Inflammatory macrophage (primary cell): ENCODE measurements around the gene SCYL3.
"Not testable (repeated sequence)": the region's sequence is repeated elsewhere in the genome, so short reads cannot be mapped to it uniquely, and the experiment has no call there.

Source experiments
- DNase-seq, 2 donors: peaks; one replicate each; pipeline ENCODE4 v3.0.0-alpha.2; 2020 to 2022

Gene SCYL3

DNA sequence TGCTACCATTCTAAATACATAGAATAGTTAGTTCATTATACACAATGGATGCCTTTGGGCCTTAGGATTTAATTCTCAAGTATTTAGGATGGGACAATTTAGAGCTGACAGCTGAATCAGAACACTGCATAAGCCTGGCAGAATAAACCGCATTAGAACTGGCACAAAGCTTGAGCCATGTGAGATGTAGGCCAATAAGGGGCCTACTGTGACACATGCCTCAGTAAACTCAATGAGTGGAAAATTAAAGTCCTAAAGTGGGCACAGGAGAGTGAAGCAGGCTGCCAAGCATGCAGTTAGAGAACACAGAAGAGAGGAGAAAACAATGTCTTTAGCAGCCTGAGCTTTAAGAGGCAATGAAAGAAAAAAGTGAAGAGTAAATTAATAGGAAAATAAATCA lies 24.3 kb downstream of the SCYL3 start:
- no peak for DNase-seq

DNA sequence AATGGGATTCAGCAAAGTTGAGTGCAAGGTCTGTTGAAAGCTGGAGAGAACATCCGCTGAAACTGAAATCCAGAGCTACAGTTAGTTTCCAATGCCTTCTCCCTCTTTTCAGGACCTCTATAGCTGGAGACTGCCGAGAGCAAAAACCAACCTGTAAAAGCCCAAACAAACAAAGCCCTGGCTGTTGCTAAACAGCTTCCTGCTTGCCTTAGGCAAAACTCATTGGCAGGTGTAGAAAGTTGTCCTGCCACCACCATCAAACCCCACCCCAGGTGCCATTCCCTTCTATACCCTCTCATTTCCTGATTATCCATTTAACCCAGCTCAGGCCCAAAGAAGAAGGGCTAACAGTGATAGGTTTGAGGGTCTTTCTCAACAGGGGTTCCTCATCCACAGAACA lies 24.7 kb downstream of the SCYL3 start:
- no peak for DNase-seq

DNA sequence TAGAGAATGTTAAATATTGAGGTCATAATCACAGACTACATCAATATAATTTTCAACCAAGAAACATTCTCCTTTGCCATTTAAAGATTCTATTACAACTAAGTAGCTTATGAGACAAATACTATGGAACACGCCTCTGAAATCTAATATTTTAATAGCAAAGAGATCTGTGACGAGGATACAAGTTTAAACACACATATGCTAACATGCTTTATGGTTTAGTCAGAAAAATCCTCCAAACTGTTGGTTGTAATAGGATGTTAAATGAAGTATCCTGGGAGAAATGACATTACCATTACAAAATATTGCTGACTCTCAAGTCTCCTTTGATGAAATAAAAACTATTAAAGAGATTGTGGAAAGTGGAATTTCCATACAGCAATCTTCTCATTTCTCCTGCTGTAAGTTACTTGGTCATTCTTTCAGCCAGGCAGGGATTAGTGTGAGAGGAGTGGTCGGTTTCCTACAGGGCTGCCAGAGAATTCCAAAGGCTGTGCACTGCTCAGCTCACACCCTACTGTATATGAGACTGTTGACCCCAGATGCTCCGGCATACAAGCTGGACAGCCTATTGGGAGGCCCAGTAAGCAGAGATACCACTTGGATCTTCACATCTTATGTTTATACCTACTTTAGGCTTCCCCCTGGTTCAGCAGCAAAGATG lies 26.6 kb downstream of the SCYL3 start:
- DNase-seq, result no peak

DNA sequence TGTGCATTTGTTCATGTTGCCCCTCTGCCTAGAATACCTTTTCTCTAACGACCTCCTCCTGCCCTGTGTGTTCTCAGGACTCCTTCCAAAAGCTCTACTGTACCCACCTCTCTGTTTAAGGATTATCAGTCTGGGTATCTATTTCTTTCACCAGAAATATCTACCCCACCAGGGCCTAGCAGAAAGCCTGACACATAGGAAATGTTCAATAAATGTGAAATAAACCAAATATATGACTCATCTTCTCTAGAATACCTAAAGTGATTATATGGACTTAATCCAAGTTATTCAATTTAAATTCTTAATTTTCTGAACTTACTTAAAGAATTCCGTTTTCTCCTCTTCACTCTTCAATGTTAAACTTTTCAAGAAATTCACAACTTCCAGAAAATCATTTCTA lies 27.1 kb downstream of the SCYL3 start:
- no peak for DNase-seq

DNA sequence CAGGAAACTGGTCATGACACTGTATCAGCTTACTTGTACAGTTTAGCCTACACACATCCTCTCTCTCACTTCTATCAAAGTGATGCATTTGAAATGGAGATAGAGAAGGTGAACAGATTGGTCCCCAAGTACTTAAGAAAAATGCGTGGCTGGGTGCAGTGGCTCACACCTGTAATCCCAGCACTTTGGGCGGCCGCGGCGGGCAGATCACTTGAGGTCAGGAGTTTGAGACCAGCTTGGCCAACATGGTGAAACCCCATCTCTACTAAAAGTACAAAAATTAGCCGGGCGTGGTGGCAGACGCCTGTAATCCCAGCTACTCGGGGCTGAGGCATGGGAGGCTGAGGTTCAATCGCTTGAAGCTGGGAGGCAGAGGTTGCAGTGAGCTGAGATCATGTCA lies 29.2 kb downstream of the SCYL3 start:
- not testable (repeated sequence) for DNase-seq

DNA sequence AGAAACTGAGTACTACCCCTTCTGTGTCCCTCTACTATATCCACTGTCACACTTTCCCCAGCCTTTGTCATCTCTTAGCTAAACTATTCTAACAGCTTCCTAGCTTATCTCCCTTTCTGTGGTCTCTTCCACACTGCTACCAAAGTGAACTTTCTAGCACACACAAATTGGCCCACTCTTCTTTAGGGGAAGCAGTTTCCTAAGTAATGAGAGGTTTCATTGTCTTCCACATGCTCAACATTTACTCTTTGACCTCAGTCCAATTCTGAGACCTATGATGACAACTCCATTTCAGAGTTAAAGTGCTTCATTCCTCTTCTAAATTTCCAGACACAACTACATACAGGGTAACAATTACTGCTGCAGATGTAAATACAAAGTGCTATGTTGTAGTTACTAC lies 32.9 kb downstream of the SCYL3 start:
- no peak for DNase-seq

DNA sequence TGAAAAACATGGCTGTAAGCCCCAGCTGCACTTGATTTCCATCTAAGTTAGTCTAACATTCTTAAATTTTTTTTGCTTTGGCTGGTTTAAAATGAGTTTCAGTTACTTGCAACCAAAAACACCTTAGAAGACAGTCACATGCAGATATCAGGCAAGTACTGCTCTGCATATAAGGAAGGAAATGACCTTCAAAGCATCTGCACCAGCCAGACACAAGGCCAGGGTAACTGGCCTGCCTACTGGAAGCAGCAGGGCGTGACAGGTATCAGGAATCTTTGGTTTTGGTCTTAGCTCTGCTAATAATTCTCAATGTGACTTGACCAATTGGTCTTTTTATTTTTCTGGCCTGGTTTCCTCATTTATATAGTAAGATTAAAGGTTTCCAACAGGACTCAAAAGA lies 33.5 kb downstream of the SCYL3 start:
- no peak for DNase-seq

DNA sequence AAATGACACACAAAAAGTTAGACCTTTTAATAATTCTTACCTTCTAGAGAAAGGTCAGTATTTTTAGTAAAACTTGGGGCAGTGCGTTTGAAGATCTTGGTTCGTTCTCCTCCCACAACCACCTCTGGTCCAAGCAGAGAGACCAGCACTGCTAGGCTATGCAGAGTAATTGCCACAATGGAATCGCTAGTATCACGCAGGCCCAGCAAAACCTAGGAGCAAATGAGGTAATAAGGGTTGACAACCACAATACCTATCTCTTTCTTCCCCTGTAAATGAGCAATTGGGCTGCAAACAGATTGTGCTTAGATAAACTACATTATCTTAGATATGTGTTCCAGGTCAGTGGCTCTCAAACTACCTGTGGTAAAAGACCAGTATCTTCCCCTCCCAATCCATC lies 34.7 kb downstream of the SCYL3 start:
- DNase-seq, result no peak

DNA sequence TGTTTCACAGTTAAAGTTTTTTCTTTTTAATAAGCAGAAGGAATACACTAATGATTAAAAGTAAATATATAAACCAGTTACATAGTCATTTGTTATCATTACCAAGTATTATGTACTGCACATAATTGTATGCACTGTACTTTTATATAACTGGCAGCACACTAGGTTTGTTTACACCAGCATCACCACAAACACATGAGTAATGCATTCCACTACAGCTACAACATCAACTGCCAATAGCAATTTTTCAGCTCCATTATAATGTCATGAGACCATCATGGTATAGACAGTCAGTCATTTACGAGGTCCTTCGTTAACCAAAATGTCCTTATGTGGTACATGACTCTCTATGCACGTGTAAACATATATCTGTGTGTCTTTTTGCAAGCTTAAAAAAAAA lies 35.2 kb downstream of the SCYL3 start:
- DNase-seq, result no peak

DNA sequence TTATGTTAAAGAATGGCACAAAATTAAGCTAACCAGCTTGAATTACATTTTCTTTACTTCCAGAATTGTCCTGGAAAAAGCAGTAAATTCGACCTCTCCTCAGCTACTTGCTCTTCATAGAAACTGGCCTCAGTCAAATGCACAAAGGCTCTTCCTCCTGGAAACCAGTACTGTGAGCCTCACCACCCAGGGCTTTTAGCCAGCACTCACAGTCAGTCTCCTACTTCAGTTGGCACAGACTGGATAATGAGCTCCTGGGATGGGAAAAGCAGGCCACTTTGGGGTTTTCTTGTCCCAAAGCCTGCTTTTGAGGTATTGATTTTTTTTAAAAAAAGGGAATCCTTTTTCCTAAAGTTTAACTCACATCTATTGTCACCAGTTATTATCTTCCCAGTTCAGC lies 40.4 kb downstream of the SCYL3 start:
- DNase-seq, result no peak

DNA sequence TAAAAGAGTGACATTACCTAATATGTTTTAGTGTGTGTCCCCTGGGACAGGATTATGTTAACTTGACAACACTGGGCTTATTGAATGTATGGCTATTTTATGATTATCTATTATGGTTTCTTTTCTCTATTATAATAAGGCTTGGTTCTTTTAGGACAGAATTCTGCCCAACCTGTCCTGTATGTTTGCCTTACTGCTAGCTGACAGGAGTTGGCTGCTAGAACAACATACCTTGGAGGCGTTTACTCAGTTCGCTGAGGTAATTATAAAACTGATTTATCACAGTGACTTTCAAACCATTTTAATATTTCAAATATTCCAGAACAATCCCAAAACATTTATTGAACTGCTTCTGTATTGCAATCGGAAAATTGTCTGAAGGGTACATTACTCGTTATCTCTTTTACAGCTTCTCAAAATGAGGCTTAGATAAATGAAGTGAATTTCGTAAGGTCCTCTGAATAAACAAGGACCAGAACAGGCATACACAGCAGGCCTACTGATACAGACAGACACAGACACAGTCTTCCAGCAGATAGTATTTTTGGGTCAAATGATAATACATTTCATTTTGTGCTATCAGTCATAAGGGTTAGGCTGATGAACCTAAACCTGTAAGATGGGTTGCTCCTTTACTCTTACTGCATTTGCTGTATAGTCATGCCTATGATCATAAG lies 44.2 kb downstream of the SCYL3 start:
- no peak for DNase-seq

DNA sequence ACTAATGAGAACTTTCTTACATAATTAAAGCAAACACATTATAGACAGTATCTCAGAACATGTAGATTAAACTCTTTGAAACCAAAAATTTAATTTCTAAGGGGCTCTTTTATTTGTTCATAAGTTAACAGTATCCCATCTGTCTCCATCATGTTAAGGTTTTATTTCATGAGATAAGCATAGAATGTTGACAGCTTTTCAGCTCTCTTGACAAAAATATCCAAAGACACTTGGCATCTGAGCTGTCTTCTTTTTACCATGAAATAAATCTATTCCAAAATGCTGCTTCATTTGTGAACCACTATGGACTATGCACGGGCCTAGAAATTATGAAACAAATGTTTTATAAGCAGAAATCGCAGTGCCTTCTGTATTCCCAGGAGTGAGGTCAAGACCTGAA lies 45.2 kb downstream of the SCYL3 start:
- DNase-seq, result no peak

DNA sequence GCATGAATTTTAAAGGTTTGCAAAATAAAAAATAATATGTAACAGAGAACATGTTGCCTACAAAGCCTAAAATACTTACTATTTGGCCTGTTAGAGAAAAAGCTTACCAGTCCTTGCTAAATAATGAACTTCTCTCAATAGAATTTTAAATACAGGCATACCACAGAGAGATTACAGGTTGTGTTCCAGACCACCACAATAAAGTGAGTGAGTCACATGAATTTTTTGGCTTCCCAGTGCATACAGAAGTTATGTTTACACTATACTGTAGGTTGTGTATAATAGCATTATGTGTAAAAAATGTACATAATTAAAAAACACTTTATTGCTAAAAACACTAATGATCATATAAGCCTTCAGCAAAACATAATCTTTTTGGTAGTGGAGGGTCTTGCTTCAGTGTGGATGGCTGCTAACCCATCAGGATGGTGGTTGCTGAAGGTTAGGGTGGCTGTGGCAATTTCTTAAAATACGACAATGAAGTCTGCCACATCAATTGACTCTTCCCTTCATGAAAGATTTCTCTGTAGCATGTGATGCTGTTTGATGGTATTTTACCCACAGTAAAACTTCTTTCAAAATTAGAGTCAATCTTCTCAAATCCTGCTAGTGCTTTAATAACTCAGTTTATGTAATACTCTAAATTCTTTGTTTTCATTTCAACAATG lies 48.6 kb downstream of the SCYL3 start:
- DNase-seq, result no peak

DNA sequence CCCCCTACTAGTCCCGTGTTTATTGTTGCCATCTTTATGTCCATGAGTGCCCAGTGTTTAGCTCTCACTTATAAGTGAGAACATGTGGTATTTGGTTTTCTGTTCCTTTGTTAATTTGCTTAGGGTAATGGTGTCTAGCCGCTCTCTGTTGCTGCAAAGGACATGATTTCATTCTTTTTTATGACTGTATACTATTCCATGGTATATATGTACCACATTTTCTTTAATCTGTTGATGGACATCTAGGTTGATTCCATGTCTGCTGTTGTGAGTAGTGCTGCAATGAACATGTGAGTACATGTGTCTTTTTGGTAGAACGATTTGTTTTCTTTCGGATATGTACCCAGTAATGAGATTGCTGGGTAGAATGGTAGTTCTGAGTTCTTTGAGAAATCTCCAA lies 54.8 kb downstream of the SCYL3 start:
- DNase-seq, result no peak

DNA sequence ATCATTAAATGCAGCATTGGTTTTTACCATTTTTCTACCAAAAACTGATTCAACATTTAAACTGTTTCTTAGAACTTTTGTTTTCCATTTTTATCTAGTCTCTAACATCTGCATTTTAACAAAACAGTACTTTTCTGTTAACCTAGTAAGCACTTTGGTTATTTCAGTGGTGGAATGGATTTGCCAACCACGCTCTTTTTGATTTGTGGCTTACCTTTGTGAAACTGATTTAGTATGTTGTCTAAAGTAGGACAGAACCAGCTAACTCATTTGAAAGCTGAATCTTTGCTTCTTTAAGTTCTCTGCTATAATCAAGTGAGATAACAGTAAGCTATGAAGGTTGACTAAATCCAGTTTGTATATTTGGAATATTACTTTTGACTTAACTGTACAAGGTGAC lies 57.5 kb downstream of the SCYL3 start:
- no peak for DNase-seq

DNA sequence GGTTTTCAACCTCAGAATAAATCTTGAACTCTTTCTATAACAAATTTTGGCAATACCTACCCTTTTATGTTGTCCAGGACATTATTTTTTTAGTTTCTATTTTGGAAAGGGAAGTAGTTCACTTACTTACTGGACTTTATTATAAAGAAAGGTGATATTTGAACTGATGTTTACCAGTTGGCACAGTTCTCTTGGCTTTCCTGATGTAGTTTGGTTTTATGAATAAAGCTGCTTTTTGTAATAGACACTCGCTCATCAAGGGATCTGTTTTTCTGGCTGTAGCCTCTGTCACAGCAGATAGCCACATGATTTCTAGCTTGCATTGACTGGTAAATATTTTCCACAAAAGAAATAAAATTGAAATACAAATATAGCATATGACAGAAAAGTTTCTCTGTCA lies 58.0 kb downstream of the SCYL3 start:
- DNase-seq, result no peak

DNA sequence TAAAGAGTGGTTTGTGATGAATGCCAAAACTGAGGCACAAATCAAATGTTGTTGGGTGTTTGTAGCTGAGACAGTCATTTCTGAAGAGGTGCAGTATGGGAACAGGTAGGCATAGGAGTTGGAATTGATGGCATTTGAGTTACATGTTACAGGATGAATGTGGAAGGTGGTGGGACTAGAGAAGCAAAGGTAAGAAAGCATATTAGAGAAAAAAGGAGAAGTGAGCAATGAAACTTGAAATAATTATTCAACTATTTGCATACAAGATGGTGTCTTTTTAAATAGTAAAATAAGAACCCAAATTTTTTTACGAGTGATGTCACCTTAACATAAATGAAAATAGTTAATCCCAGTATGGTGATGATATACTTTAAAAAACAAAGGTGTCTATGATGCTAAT lies 58.8 kb downstream of the SCYL3 start:
- no peak for DNase-seq

DNA sequence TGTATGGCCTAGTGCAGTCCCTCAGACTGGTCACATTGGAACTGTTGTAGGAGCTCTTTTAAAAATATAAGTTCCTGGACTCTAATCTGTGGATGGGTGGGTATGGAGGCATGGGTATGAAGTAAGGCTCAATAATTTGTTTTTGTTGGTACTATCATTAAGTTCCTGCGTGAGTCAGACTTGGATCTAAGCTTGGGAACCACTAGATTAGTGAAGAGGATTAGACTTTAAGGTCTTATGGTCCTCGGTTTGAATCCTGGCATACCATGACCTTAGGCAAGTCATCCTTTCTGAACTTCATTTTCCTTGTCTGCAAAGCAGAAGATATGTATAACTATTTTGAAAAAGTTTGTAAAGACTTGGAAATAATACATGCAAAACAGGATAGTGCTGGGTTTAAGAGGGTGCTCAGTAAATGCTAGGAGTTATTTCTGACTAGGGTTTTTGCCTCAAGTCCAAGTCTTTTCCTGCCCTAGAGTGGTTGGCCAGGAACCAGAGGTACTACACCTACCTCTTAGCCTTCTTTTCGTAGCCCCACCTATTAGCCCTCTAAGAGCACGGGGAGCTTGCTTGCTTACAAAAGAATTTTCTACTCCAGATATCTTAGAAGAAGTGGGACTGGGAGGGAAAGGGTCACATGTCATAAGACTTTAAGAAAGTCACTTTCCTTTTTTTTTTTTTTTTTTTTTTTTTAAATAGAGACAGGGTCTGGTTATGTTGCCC lies 60.4 kb downstream of the SCYL3 start:
- no peak for DNase-seq

DNA sequence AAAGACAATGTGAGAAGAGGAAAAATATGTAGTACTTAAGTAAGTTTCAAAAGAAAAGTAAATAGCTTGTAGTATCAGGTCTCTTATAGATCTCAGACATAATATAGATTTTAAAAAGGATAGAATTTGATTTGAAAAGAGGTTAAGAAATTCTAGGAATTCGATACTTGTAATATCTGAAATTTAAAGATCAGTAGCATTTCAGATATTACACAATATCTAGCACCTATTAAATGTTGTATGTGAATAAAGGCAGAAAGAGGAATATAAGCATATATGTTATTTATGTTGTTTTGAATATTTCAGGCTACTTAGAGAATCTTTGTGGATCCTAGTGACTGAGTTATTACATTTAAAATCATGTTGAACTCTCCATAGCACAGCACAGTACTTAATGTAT lies 64.0 kb downstream of the SCYL3 start:
- DNase-seq, result no peak

DNA sequence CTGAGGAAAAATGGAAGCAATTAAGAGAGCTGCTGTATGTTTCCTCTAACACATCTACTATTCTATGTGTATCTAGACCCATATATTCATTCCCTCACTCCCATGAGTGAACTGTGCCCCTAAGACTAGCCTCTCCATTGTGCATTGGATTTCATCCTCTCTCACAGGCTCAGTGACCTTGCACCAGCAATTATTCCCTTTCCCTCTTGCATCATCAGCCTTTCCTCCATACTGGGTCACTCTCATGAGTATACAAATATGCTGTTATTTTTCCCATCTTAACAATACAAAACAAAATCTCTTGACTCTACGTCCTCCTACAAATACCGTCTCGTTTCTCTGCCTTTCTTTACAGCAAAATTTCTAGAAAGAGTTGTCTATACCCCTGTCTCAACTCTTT lies 69.5 kb downstream of the SCYL3 start:
- DNase-seq, result no peak

DNA sequence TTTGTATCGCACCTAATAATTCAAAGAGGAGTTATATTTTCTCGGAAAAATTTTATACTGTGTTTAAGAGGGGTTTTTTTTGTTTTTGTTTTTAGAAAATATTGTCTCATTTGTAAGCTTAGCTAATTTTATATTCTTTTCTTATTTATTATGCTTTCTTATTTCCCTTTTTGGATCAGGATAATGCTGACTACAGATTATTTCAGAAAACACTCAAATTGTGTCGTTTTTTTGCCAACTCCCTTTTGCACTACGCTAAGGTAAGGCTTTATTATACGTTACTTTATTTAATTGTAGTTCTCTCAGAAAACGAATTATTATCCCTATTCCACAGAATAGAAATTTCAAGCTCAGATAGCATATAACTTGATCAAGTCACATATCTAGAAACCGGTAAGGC lies 72.2 kb downstream of the SCYL3 start:
- DNase-seq, result no peak

DNA sequence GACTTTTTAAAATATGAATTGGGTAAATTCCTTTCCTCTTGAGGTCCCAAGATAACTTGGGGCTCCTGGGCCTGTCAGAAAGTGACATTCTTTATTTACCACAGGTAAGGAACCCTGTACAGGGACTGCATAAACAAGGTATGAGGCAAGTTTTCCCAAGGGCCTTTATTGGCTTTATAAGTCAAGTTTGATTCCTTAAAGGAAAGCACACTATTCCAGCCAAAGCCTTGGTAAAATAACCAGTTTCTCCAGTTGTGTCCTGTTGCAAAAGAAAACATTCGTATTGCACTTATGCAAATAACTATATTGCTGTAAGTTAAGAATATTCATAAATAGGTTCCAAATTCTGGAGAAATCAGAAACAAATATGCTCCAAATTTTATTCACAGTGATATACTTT lies 77.1 kb downstream of the SCYL3 start:
- DNase-seq, result no peak

DNA sequence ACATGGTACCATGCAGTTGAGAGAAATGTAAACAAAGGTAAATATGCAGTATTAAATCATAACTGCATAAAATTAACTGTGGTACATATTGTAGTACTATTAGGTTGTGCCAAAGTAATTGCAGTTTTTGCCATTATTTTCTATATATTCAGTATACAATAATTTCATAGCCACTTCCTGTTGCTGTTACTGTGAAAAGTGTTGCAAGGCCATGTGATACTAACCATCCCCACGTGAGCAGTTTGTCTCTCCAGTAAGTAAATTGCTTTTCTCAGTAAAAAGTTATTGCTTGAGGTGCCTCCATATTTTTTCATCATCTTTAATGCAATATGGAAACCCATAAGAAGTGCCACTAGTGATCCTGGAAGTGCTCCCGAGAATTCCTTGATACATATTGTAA lies 79.4 kb downstream of the SCYL3 start:
- peak in 1 of 2 donors; percentile 11 for DNase-seq

DNA sequence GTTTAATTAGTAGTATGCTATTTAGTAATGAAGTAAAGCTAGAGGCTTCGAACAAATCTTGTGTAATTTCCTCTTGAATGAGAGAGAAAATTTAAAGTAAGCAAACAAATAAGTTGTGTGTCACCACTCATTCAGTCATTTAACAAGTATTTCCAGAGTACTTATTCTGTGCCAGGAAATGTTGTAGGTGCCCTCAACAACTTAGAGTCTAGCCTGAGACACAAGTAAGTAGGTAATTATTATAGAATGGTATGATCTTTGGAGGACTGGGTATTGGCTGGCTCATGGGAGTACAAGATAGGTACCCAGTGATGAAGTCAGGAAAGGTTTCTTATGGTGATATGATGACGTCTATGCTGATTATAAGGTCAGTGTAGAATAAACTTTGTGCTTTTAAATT lies 81.6 kb downstream of the SCYL3 start:
- DNase-seq, result no peak
